NCI-H2171 (cell line): ENCODE measurements around the gene FPGS.

Experiments
- DNase-seq: peaks from one replicate; lab custom pipeline; 2025; lab: John Stamatoyannopoulos, UW

Gene FPGS

GRCh38 chr9:127789179-127789578 is 13.5 kb upstream of the FPGS start:
- no peak for DNase-seq

- DNase-seq = no peak
These were observed 12.4 kb upstream of the FPGS start for GRCh38 chr9:127790094-127790855.

- DNase-seq = no peak
These were observed 11.6 kb upstream of the FPGS start for GRCh38 chr9:127791085-127791484.

GRCh38 chr9:127792417-127793031 is 10.2 kb upstream of the FPGS start:
- no peak for DNase-seq

GRCh38 chr9:127793093-127793708 is 9.5 kb upstream of the FPGS start:
- peak; percentile 68 for DNase-seq

- no peak for DNase-seq
These were observed 8.5 kb upstream of the FPGS start for GRCh38 chr9:127794001-127794791.

- DNase-seq = no peak
These were observed 6.4 kb upstream of the FPGS start for GRCh38 chr9:127796225-127796813.

- no peak for DNase-seq
These were observed 5.8 kb upstream of the FPGS start for GRCh38 chr9:127796852-127797370.

GRCh38 chr9:127801955-127802575 is 617 bp upstream of the FPGS start:
- peak; percentile 69 for DNase-seq

GRCh38 chr9:127803507-127804352 is 1.0 kb downstream of the FPGS start:
- no peak for DNase-seq

GRCh38 chr9:127805620-127806019 is 2.9 kb downstream of the FPGS start:
- DNase-seq = no peak

- DNase-seq = no peak
These were observed 4.2 kb downstream of the FPGS start for GRCh38 chr9:127806871-127807270.

- no peak for DNase-seq
These were observed 5.8 kb downstream of the FPGS start for GRCh38 chr9:127808347-127809001.

- DNase-seq = no peak
These were observed 6.4 kb downstream of the FPGS start for GRCh38 chr9:127809002-127809539.

- DNase-seq = no peak
These were observed 7.1 kb downstream of the FPGS start for GRCh38 chr9:127809540-127810377.

- DNase-seq = no peak
These were observed 7.9 kb downstream of the FPGS start for GRCh38 chr9:127810378-127811187.

GRCh38 chr9:127812011-127812410 is 9.3 kb downstream of the FPGS start:
- no peak for DNase-seq
